NT2/D1 (cell line): Measurements from ENCODE around the gene VPS37C.
"Not testable (repeated sequence)": the region's sequence is repeated elsewhere in the genome, so short reads cannot be mapped to it uniquely, and the experiment has no call there.

Experiments used
- DNase-seq: peaks from one replicate; pipeline ENCODE4 v3.0.0-alpha.2; 2011; ENCODE audit warnings: low read depth, low spot score
- H3K27me3 ChIP-seq: 2 replicates; pipeline ENCODE4 v1.6.0; 2011; ENCODE audit warnings: mild to moderate bottlenecking; ENCODE audit not compliant: insufficient read length, insufficient read depth
- H3K36me3 ChIP-seq: 2 replicates; pipeline ENCODE4 v1.6.1; 2011; ENCODE audit warnings: mild to moderate bottlenecking, low read length, mixed read lengths; ENCODE audit not compliant: insufficient read depth, insufficient read length
- H3K4me1 ChIP-seq: 2 replicates; pipeline ENCODE4 v1.5.1; 2011; ENCODE audit not compliant: insufficient read depth, insufficient read length
- H3K4me3 ChIP-seq: 2 replicates; pipeline ENCODE4 v1.5.1; 2011; ENCODE audit warnings: low read depth; ENCODE audit not compliant: insufficient read length
- H3K9ac ChIP-seq: 2 replicates; pipeline ENCODE4 v1.6.0; 2011; ENCODE audit warnings: low read depth; ENCODE audit not compliant: insufficient read length
- H3K9me3 ChIP-seq: 2 replicates; pipeline ENCODE4 v1.5.1; 2011; ENCODE audit warnings: mild to moderate bottlenecking, low read length; ENCODE audit not compliant: insufficient read depth
- SUZ12 ChIP-seq: IDR thresholded peaks from 2 replicates; pipeline ENCODE4 v1.6.1; 2011; ENCODE audit not compliant: insufficient read length, insufficient read depth; ENCODE audit errors: extremely low read depth
- YY1 ChIP-seq: IDR thresholded peaks from 2 replicates; pipeline ENCODE4 v1.6.1; 2011; ENCODE audit not compliant: insufficient read length, insufficient read depth
- ZNF274 ChIP-seq: IDR thresholded peaks from 2 replicates; pipeline ENCODE4 v1.6.1; 2011; ENCODE audit warnings: mild to moderate bottlenecking, low read depth, low read length

The VPS37C gene

GRCh38 chr11:61106894-61107470, 54.2 kb downstream of the VPS37C start:
- Histone ChIP-seq H3K4me1 (no peaks in the 10 kb centered on the region), H3K27me3 (no peaks in the 10 kb centered on the region), H3K9ac (no peak overlapping the region), H3K36me3 (no peaks in the 10 kb centered on the region), H3K4me3 (no peak overlapping the region), H3K9me3 (no peaks in the 10 kb centered on the region)
- TF ChIP-seq YY1: no peak
- no peak for TF ChIP-seq SUZ12
- TF ChIP-seq ZNF274: no peak
- no peak for DNase-seq

GRCh38 chr11:61106296-61106695, 54.9 kb downstream of the VPS37C start:
- Histone ChIP-seq H3K36me3 (no peaks in the 10 kb centered on the region), H3K4me1 (no peaks in the 10 kb centered on the region), H3K9me3 (no peaks in the 10 kb centered on the region), H3K27me3 (no peaks in the 10 kb centered on the region), H3K4me3 (no peak overlapping the region), H3K9ac (no peak overlapping the region)
- no peak for DNase-seq
- no peak for TF ChIP-seq YY1
- no peak for TF ChIP-seq SUZ12
- TF ChIP-seq ZNF274: no peak

- no peak for DNase-seq
- H3K4me1 ChIP-seq: no peaks in the 10 kb centered on the region
- no peak for TF ChIP-seq YY1
- no peak for TF ChIP-seq ZNF274
- no peak for TF ChIP-seq SUZ12
- H3K36me3 ChIP-seq: no peaks in the 10 kb centered on the region
- H3K4me3 ChIP-seq: no peak overlapping the region
- no peaks in the 10 kb centered on the region for H3K9me3 ChIP-seq
- H3K27me3 ChIP-seq: no peaks in the 10 kb centered on the region
- H3K9ac ChIP-seq: no peak overlapping the region
Measured at GRCh38 chr11:61104963-61105362, 56.3 kb downstream of the VPS37C start.

GRCh38 chr11:61103851-61104423, 57.3 kb downstream of the VPS37C start:
- no peak overlapping the region for H3K9ac ChIP-seq
- H3K27me3 ChIP-seq: no peaks in the 10 kb centered on the region
- TF ChIP-seq YY1 (no peak), SUZ12 (no peak), ZNF274 (no peak)
- no peaks in the 10 kb centered on the region for H3K4me1 ChIP-seq
- no peak overlapping the region for H3K4me3 ChIP-seq
- no peaks in the 10 kb centered on the region for H3K9me3 ChIP-seq
- no peaks in the 10 kb centered on the region for H3K36me3 ChIP-seq
- DNase-seq: no peak

GRCh38 chr11:61102667-61103571, 58.3 kb downstream of the VPS37C start:
- Histone ChIP-seq H3K4me3 (no peak overlapping the region), H3K9ac (no peak overlapping the region)
- no peak for DNase-seq

GRCh38 chr11:61098778-61099177, 62.4 kb downstream of the VPS37C start:
- no peak for DNase-seq
- Histone ChIP-seq H3K9ac (no peak overlapping the region), H3K27me3 (no peaks in the 10 kb centered on the region), H3K36me3 (no peaks in the 10 kb centered on the region), H3K4me1 (no peaks in the 10 kb centered on the region), H3K4me3 (no peak overlapping the region), H3K9me3 (no peaks in the 10 kb centered on the region)
- TF ChIP-seq YY1 (no peak), ZNF274 (no peak), SUZ12 (no peak)

More at GRCh38 chr11:61102667-61103571, 58.3 kb downstream of the VPS37C start:
- H3K9me3 ChIP-seq: no peaks in the 10 kb centered on the region
- no peaks in the 10 kb centered on the region for H3K36me3 ChIP-seq
- H3K27me3 ChIP-seq: no peaks in the 10 kb centered on the region
- H3K4me1 ChIP-seq: no peaks in the 10 kb centered on the region
- TF ChIP-seq YY1 (no peak), SUZ12 (no peak), ZNF274 (no peak)

GRCh38 chr11:61098261-61098660, 63.0 kb downstream of the VPS37C start:
- not testable (repeated sequence) for H3K36me3 ChIP-seq, DNase-seq, H3K27me3 ChIP-seq, H3K4me1 ChIP-seq, H3K9me3 ChIP-seq, H3K9ac ChIP-seq, H3K4me3 ChIP-seq
